PFSK-1 (cell line): Measurements from ENCODE around the gene ZNF276.

ENCODE experiments used
- FOXP2 ChIP-seq: optimal IDR thresholded peaks from 2 replicates; pipeline ENCODE3; 2011; ENCODE audit warnings: borderline replicate concordance, control low read depth, inconsistent platforms; ENCODE audit not compliant: insufficient read depth; ENCODE audit errors: extremely low read length, extremely low read depth
- POLR2AphosphoS5 ChIP-seq: IDR thresholded peaks from 2 replicates; pipeline ENCODE4 v1.6.1; 2012; ENCODE audit warnings: low read depth, mild to moderate bottlenecking, control low read depth, low read length, moderate library complexity
- SIN3A ChIP-seq: IDR thresholded peaks from 2 replicates; pipeline ENCODE4 v1.6.1; 2012; ENCODE audit warnings: mild to moderate bottlenecking, low read length, moderate library complexity, borderline replicate concordance; ENCODE audit not compliant: insufficient read depth
- TAF1 ChIP-seq: IDR thresholded peaks from 2 replicates; pipeline ENCODE4 v1.6.1; 2012; ENCODE audit warnings: low read length, control low read depth, borderline replicate concordance; ENCODE audit not compliant: insufficient read depth
- TF ChIP-seq, protein P1 (sequence below), 2 experiments: IDR thresholded peaks; 2 replicates each; pipeline versions ENCODE4 v1.6.1 to v1.8.0; 2011 to 2012; ENCODE audit warnings: low read depth in 2 of 2, low read length in 2 of 2, control low read depth in 1 of 2, inconsistent platforms in 1 of 2, mild to moderate bottlenecking in 1 of 2, moderate library complexity in 1 of 2; ENCODE audit not compliant: insufficient read depth in 1 of 2

Gene ZNF276

DNA sequence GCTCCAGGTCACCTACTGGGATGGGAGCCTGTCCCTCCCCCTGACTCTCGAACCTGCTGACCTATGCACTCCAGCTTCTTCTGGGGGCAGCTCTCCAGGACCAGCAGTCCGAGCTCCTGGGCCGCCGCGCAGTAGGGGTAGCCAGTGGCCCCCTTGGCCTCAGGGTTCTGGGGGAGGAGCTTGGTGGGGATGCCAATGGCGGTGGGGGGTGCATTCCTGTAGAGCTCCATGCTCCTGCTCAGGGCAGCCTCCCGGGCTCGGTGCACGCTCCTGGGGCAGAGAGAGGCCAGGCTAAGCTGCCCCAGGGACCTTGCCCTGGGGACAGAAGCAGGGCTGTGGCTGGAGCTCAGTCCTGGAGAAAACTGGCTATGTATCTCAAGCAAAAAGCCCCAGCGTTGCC, 12.2 kb upstream of the ZNF276 start:
- TF ChIP-seq FOXP2: no peak
- TF ChIP-seq TAF1: no peak
- TF ChIP-seq POLR2AphosphoS5: no peak
- TF ChIP-seq, protein P1, sequence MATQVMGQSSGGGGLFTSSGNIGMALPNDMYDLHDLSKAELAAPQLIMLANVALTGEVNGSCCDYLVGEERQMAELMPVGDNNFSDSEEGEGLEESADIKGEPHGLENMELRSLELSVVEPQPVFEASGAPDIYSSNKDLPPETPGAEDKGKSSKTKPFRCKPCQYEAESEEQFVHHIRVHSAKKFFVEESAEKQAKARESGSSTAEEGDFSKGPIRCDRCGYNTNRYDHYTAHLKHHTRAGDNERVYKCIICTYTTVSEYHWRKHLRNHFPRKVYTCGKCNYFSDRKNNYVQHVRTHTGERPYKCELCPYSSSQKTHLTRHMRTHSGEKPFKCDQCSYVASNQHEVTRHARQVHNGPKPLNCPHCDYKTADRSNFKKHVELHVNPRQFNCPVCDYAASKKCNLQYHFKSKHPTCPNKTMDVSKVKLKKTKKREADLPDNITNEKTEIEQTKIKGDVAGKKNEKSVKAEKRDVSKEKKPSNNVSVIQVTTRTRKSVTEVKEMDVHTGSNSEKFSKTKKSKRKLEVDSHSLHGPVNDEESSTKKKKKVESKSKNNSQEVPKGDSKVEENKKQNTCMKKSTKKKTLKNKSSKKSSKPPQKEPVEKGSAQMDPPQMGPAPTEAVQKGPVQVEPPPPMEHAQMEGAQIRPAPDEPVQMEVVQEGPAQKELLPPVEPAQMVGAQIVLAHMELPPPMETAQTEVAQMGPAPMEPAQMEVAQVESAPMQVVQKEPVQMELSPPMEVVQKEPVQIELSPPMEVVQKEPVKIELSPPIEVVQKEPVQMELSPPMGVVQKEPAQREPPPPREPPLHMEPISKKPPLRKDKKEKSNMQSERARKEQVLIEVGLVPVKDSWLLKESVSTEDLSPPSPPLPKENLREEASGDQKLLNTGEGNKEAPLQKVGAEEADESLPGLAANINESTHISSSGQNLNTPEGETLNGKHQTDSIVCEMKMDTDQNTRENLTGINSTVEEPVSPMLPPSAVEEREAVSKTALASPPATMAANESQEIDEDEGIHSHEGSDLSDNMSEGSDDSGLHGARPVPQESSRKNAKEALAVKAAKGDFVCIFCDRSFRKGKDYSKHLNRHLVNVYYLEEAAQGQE (IDR thresholded peaks at IDR 0.05; ENCODE audit: insufficient read depth in 1 of 2, low read depth in 2 of 2, low read length in 2 of 2): no peak
- TF ChIP-seq SIN3A: no peak

DNA sequence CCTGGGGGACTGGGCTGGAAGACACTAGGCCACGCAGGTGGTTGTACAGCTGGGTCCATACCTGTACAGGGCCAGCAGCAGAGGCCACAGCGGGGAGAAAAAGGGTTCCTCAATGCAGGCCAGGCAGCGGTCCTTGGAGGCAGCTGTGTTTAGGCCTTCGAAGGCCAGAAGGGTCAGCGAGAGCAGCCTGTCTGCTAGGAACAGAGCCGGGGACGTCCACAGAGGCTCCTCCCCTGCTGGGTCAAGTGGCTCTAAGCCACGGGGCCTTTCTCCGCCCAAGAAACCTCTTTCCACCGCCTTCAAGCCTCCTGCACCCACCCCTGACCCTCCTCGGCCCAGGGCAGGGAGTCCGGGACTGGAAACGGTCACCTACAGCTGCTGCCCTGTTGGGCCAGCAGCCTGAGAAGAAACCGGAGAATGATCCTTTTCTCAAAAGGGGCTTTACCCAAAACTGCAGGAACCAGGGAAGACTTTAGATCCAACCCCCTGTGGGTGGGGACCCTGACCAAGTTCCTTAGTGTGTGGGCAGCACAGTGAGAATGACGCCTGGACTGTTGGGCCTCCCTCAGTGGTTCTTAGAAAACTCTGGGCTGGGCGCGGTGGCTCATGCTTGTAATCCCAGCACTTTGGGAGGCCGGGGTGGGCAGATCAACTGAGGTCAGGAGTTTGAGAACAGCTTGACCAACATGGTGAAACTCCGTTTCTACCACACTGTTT, 11.5 kb upstream of the ZNF276 start:
- TF ChIP-seq FOXP2 (no peak), TAF1 (no peak), SIN3A (no peak), POLR2AphosphoS5 (no peak)
- TF ChIP-seq, protein P1 (IDR thresholded peaks at IDR 0.05; ENCODE audit: insufficient read depth in 1 of 2, low read depth in 2 of 2, low read length in 2 of 2): no peak

DNA sequence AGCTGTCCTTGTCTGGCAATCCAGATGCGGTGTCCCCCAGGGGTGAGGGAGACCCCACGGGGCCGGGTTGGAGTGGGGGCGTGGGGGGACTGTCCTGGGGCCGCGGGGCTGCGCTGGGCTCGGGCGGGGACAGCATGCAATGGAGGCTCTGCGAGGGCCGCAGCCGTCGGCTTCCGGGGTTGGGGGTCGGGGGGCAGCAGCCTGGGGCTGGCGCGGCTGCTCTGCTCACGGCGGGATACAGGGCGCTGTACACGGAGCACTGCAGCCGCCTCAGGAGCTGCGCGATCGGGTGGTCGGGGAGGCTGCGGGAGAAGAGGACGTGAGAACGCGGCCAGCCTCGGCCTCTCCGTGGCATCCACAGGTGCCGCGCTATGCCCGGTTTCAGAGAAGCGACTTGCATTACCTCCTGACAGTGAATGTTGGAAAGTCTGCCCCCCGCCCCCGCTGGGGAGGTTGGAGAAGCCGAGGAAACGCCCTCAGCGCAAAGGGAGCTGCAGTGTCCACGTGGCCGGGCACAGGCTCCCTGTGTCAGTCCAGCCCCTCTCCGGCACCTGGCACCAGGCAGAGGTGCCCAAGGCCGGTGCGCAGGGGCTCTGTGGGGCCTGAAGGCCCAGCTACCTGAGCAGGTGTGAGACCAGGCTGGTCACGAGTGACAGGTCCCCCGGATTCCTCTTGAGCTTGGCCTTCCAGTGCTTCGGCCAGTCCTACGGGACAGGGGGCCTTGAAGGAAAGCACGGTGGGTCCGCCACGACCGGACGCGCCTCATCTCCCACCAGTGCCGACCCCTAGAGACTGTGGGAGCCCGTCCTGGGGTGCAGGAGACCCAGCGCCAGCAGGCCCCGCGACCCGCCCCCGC, 10.4 kb upstream of the ZNF276 start:
- TF ChIP-seq SIN3A (no peak), TAF1 (no peak), POLR2AphosphoS5 (no peak), FOXP2 (no peak)
- TF ChIP-seq, protein P1 (IDR thresholded peaks at IDR 0.05; ENCODE audit: insufficient read depth in 1 of 2, low read depth in 2 of 2, low read length in 2 of 2): no peak

DNA sequence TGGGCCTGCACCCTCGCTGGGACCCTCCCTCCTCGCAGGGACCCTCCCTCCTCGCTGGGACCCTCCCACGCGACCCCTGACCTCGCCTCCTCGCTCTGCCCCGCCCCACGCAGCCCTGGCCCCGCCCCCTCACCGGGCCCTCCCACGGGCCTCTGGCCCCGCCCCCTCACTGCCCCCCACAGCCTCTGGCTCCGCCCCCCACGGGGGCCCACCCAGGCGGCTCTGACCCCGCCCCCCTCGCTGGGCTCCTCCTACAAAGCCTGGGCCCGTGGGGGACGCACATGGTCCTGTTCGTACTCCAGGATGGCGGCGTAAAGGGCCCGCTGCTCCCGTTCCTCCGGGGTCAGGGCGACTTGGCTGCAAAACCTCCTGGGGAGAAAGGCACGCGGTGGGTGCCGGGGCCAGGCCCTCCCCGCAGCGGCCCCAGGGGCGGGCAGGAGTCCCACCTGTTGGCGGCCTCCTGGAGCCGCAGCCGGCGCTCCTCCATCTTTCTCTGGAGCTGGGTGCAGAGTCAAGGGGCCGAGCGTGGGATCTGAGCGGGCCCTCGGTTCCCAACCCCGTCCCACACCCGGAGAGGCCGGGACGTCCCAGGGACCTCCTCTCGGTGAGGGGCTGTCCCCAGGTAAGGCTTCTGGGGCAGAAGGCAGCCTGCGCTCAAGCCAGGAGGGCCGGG, 9.6 kb upstream of the ZNF276 start:
- peak; percentile 23 for TF ChIP-seq FOXP2
- TF ChIP-seq POLR2AphosphoS5: peak; percentile 95
- TF ChIP-seq TAF1: peak; percentile 72; the same call in 1 of the 2 replicates
- TF ChIP-seq SIN3A: 0 out of 2 replicates have a peak, but pooled peaks have one; percentile 64
- TF ChIP-seq, protein P1 (IDR thresholded peaks at IDR 0.05; ENCODE audit: insufficient read depth in 1 of 2, low read depth in 2 of 2, low read length in 2 of 2): no peak
